HCT116 (cell line): ENCODE measurements around the gene MYO10. TPM values are rescaled to one million over a fixed set of nuclear protein-coding genes. Genes with fewer than 3 reads are reported as not detected.

Experiments used
- ATAC-seq: fragments of 200-7000 bp; cut with Tn5 transposase; 2 replicates; pipeline ENCODE4 v1.9.1; 2020; ENCODE audit warnings: mild to moderate bottlenecking, moderate library complexity
- BruUV-seq: library from RNA; stranded (reverse); fragments of 400-500 nt; replicated peaks from 2 replicates; lab custom pipeline; 2021; lab: Mats Ljungman, UMichigan
- CTCF ChIA-PET: fragments of 300-600 bp; sonication (Branson Sonifier 250); formaldehyde crosslinking; loops from one replicate; lab custom pipeline; 2021; ENCODE audit warnings: antibody characterized with exemption; lab: Charles Lee
- POLR2A ChIA-PET: fragments of 300-600, 350-600 bp; sonication (Branson Sonifier 250); formaldehyde crosslinking; loops from one replicate; lab custom pipeline; 2021; ENCODE audit warnings: antibody characterized with exemption; lab: Charles Lee
- RAD21 ChIA-PET, 2 experiments: fragments of 300-600 bp; sonication (Branson Sonifier 250); formaldehyde crosslinking; loops; one replicate each; lab custom pipeline; 2023; ENCODE audit warnings: low total read pairs in 2 of 2; ENCODE audit not compliant: uncharacterized antibody in 2 of 2, unreplicated experiment in 2 of 2, low non-redundant PET in 1 of 2; lab: Charles Lee
- DNase-seq: peaks from one replicate; pipeline ENCODE4 v3.0.0-alpha.2; 2010; ENCODE audit warnings: low read depth, low spot score
- H2AFZ ChIP-seq: fragments of 200-600 bp; shearing (Covaris generic), sonication (generic); 2 replicates; pipeline ENCODE4 v1.6.1; 2017; ENCODE audit warnings: low read depth, mixed run types, mixed read lengths, antibody characterized with exemption, low read length; ENCODE audit not compliant: poor library complexity, severe bottlenecking
- H3K27ac ChIP-seq: 2 replicates; pipeline ENCODE4 v1.5.1; 2012; ENCODE audit warnings: low read depth, low read length
- H3K27me3 ChIP-seq: fragments of 200-600 bp; sonication (generic); 2 replicates; pipeline ENCODE4 v1.6.1; 2016; ENCODE audit warnings: mixed run types, low read length, mixed read lengths; ENCODE audit not compliant: insufficient read depth
- H3K36me3 ChIP-seq, 2 experiments: fragments of 200-500 bp in 1 of 2; fragments of 200-600 bp in 1 of 2; sonication (Bioruptor generic) in 1 of 2; sonication (generic) in 1 of 2; 2 replicates each; pipeline versions ENCODE4 v1.5.1 to v1.6.1; 2014 to 2016; ENCODE audit warnings: low read length in 2 of 2, inconsistent platforms in 1 of 2, mixed read lengths in 1 of 2, mixed run types in 1 of 2; ENCODE audit not compliant: insufficient read depth in 2 of 2, control insufficient read depth in 1 of 2
- H3K4me1 ChIP-seq, 2 experiments: fragments of 200-600 bp in 1 of 2; sonication (generic) in 1 of 2; 2 replicates each; pipeline versions ENCODE4 v1.5.1 to v1.6.1; 2012 to 2017; ENCODE audit warnings: low read length in 2 of 2, inconsistent platforms in 1 of 2, mild to moderate bottlenecking in 1 of 2, mixed read lengths in 1 of 2, mixed run types in 1 of 2, moderate library complexity in 1 of 2; ENCODE audit not compliant: insufficient read depth in 2 of 2, control insufficient read depth in 1 of 2
- H3K4me2 ChIP-seq: fragments of 200-600 bp; sonication (generic); 2 replicates; pipeline ENCODE4 v1.6.1; 2017; ENCODE audit warnings: mixed run types, low read length, mixed read lengths
- H3K4me3 ChIP-seq, 2 experiments: fragments of 200-600 bp in 1 of 2; sonication (generic) in 1 of 2; replicated peaks in 1 of 2; 2 replicates each; pipeline ENCODE4 v1.5.1; 2011 to 2016; ENCODE audit warnings: low read length in 2 of 2, control low read depth in 1 of 2, low read depth in 1 of 2, mild to moderate bottlenecking in 1 of 2, mixed read lengths in 1 of 2, mixed run types in 1 of 2
- H3K79me2 ChIP-seq: fragments of 200-600 bp; sonication (generic); 2 replicates; pipeline ENCODE4 v1.6.1; 2017; ENCODE audit warnings: mild to moderate bottlenecking, mixed run types, low read length, moderate library complexity, mixed read lengths; ENCODE audit not compliant: insufficient read depth
- H3K9ac ChIP-seq: fragments of 200-600 bp; sonication (generic); 2 replicates; pipeline ENCODE4 v1.6.1; 2016; ENCODE audit warnings: low read length, mixed read lengths
- H3K9me2 ChIP-seq: fragments of 200-600 bp; sonication (generic), shearing (Covaris generic); 2 replicates; pipeline ENCODE4 v1.6.1; 2017; ENCODE audit warnings: mixed run types, mild to moderate bottlenecking, moderate library complexity; ENCODE audit not compliant: insufficient read depth
- H3K9me3 ChIP-seq, 2 experiments: fragments of 200-500 bp in 1 of 2; fragments of 200-600 bp in 1 of 2; sonication (Bioruptor generic) in 1 of 2; sonication (generic) in 1 of 2; 2 replicates each; pipeline ENCODE4 v1.6.1; 2014 to 2017; ENCODE audit warnings: low read length in 2 of 2, mixed read lengths in 2 of 2, inconsistent platforms in 1 of 2, low read depth in 1 of 2, mild to moderate bottlenecking in 1 of 2, mixed run types in 1 of 2, moderate library complexity in 1 of 2; ENCODE audit not compliant: control insufficient read depth in 1 of 2, insufficient read depth in 1 of 2
- H4K20me1 ChIP-seq: fragments of 200-600 bp; sonication (generic), shearing (Covaris generic); 2 replicates; pipeline ENCODE4 v1.6.1; 2017; ENCODE audit warnings: mixed run types, mild to moderate bottlenecking, moderate library complexity; ENCODE audit not compliant: insufficient read depth
- ATF3 ChIP-seq: IDR thresholded peaks from 2 replicates; pipeline ENCODE4 v1.6.1; 2012
- CBX3 ChIP-seq: IDR thresholded peaks from 2 replicates; pipeline ENCODE4 v1.6.1; 2012; ENCODE audit warnings: low read depth
- CTCF ChIP-seq, 3 experiments: fragments of 200-600 bp in 1 of 3; sonication (generic) in 1 of 3; IDR thresholded peaks in 2 of 3; conservative IDR thresholded peaks in 1 of 3; 2 replicates each; pipeline ENCODE4 v1.5.1; 2012 to 2017; ENCODE audit warnings: low read depth in 2 of 3, low read length in 2 of 3, antibody characterized with exemption in 1 of 3, borderline replicate concordance in 1 of 3, control low read depth in 1 of 3, mild to moderate bottlenecking in 1 of 3, mixed read lengths in 1 of 3, mixed run types in 1 of 3, moderate library complexity in 1 of 3; ENCODE audit not compliant: insufficient read depth in 1 of 3
- EGR1 ChIP-seq: IDR thresholded peaks from 2 replicates; pipeline ENCODE4 v1.6.1; 2012; ENCODE audit warnings: low read depth
- EZH2 ChIP-seq: fragments of 200-600 bp; sonication (generic); IDR thresholded peaks from 2 replicates; pipeline ENCODE4 v1.6.1; 2017; ENCODE audit warnings: antibody characterized with exemption, mixed run types
- JUND ChIP-seq: IDR thresholded peaks from 2 replicates; pipeline ENCODE4 v1.6.1; 2012
- POLR2A ChIP-seq: IDR thresholded peaks from 2 replicates; pipeline ENCODE4 v1.7.0; 2011; ENCODE audit warnings: borderline replicate concordance; ENCODE audit not compliant: insufficient read depth, insufficient read length; ENCODE audit errors: extremely low read depth
- POLR2AphosphoS5 ChIP-seq: IDR thresholded peaks from 2 replicates; pipeline ENCODE4 v1.6.1; 2011; ENCODE audit warnings: mild to moderate bottlenecking, low read depth, low read length, moderate library complexity
- RAD21 ChIP-seq: IDR thresholded peaks from 2 replicates; pipeline ENCODE4 v1.6.1; 2012; ENCODE audit warnings: low read depth, mild to moderate bottlenecking
- SIN3A ChIP-seq: IDR thresholded peaks from 2 replicates; pipeline ENCODE4 v1.6.1; 2012; ENCODE audit warnings: low read depth
- SP1 ChIP-seq: IDR thresholded peaks from 2 replicates; pipeline ENCODE4 v1.6.1; 2012; ENCODE audit warnings: low read depth
- SRF ChIP-seq: IDR thresholded peaks from 2 replicates; pipeline ENCODE4 v1.6.1; 2012; ENCODE audit warnings: low read depth
- ZBTB33 ChIP-seq: IDR thresholded peaks from 2 replicates; pipeline ENCODE4 v1.6.1; 2011; ENCODE audit warnings: mild to moderate bottlenecking, low read length, moderate library complexity; ENCODE audit not compliant: insufficient replicate concordance; ENCODE audit errors: extremely low read depth
- ZNF274 ChIP-seq: fragments of 200-500 bp; sonication (Bioruptor generic); IDR thresholded peaks from 2 replicates; pipeline ENCODE4 v1.6.1; 2014; ENCODE audit warnings: mild to moderate bottlenecking, low read depth, low read length, inconsistent platforms
- intact Hi-C: fragments of 100-400 bp; cut with micrococcal nuclease; formaldehyde crosslinking; loops from 2 replicates; pipeline ENCODE4 v1.10.0; 2022
- total RNA-seq: library from RNA; stranded (reverse); gene quantifications from one replicate; pipeline ENCODE4 v1.2.1, GENCODE V29; 2021; ENCODE audit not compliant: unreplicated experiment

The MYO10 gene
- total RNA-seq, 1 experiment from 2014 or later = 34.9 TPM

GRCh38 chr5:16749626-16750025, 186.5 kb downstream of the MYO10 start (continued):
- no peak for TF ChIP-seq CTCF (IDR thresholded peaks at IDR 0.05 in 2 of 3, conservative IDR thresholded peaks at IDR 0.05 in 1 of 3; ENCODE audit: borderline replicate concordance in 1 of 3, insufficient read depth in 1 of 3, low read depth in 2 of 3, low read length in 2 of 3)
- TF ChIP-seq SRF = no peak
- no peak for TF ChIP-seq POLR2A

- H3K4me3 ChIP-seq = no peak overlapping the region
- ChIA-PET RAD21 (interaction anchor here in 1 of 2 experiments (0.6 kb wide), 1 partner anchor 458 kb away, joined by 3 read pairs; no protein-coding TSS in a partner anchor), POLR2A (no interaction called here), CTCF (interaction anchor here (0.9 kb wide), 1 partner anchor 388 kb away, joined by 3 read pairs; no protein-coding TSS in a partner anchor)
- no TSS peak for BruUV-seq
- no peak overlapping the region for H3K9ac ChIP-seq
- ATAC-seq = no peak
- H3K9me2 ChIP-seq = no peaks in the 10 kb centered on the region
- H4K20me1 ChIP-seq = no peaks in the 10 kb centered on the region
- H3K27ac ChIP-seq = no peak overlapping the region
- H3K27me3 ChIP-seq = no peaks in the 10 kb centered on the region
- intact Hi-C loops = no loop called here
- no peaks in the 10 kb centered on the region for H3K4me1 ChIP-seq
- no peak for DNase-seq
- no peaks in the 10 kb centered on the region for H3K79me2 ChIP-seq
- no peak overlapping the region for H2AFZ ChIP-seq
- no peaks in the 10 kb centered on the region for H3K36me3 ChIP-seq
- H3K4me2 ChIP-seq = no peak overlapping the region
- H3K9me3 ChIP-seq = no peaks in the 10 kb centered on the region
- TF ChIP-seq EGR1 (no peak), ATF3 (no peak), POLR2A (no peak), ZBTB33 (no peak), ZNF274 (no peak), SIN3A (no peak), CTCF (IDR thresholded peaks at IDR 0.05 in 2 of 3, conservative IDR thresholded peaks at IDR 0.05 in 1 of 3; ENCODE audit: borderline replicate concordance in 1 of 3, insufficient read depth in 1 of 3, low read depth in 2 of 3, low read length in 2 of 3) (no peak), POLR2AphosphoS5 (no peak), JUND (no peak), RAD21 (no peak), SP1 (no peak), CBX3 (no peak), EZH2 (no peak)
Observed at GRCh38 chr5:16744164-16744880, 191.8 kb downstream of the MYO10 start.
